OCI-LY7 (cell line): ENCODE results near the gene SIK2. TPM values are rescaled to one million over a fixed set of nuclear protein-coding genes. Genes with fewer than 3 reads are reported as not detected.

Experiments used
- BruUV-seq: library from RNA; stranded (reverse); fragments of 400-500 nt; replicated peaks from 2 replicates; lab custom pipeline; 2021; lab: Mats Ljungman, UMichigan
- CTCF ChIA-PET: fragments of 300-600 bp; sonication (Branson Sonifier 250); formaldehyde crosslinking; loops from one replicate; lab custom pipeline; 2022; ENCODE audit warnings: antibody characterized with exemption; ENCODE audit not compliant: unreplicated experiment; lab: Charles Lee
- POLR2A ChIA-PET: fragments of 300-600 bp; sonication (Branson Sonifier 250); formaldehyde crosslinking; loops from one replicate; lab custom pipeline; 2022; ENCODE audit warnings: antibody characterized with exemption; lab: Charles Lee
- DNase-seq: peaks from one replicate; pipeline ENCODE4 v3.0.0-alpha.2; 2015; ENCODE audit warnings: low spot score
- H2AFZ ChIP-seq: fragments of 200-600 bp; sonication (generic), shearing (Covaris generic); 2 replicates; pipeline ENCODE4 v1.6.1; 2014; ENCODE audit warnings: mild to moderate bottlenecking, antibody characterized with exemption, low read length, moderate library complexity
- H3K27ac ChIP-seq: fragments of 200-600 bp; sonication (generic); 2 replicates; pipeline ENCODE4 v1.5.1; 2014; ENCODE audit warnings: mixed run types, low read depth, mild to moderate bottlenecking, moderate library complexity, low read length, inconsistent platforms; ENCODE audit not compliant: poor library complexity, severe bottlenecking
- H3K36me3 ChIP-seq: fragments of 200-600 bp; sonication (generic); 2 replicates; pipeline ENCODE4 v1.6.1; 2014; ENCODE audit warnings: mild to moderate bottlenecking, antibody characterized with exemption, low read length, moderate library complexity, mixed read lengths; ENCODE audit not compliant: insufficient read depth
- H3K4me1 ChIP-seq: fragments of 200-600 bp; sonication (generic); 2 replicates; pipeline ENCODE4 v1.5.1; 2014; ENCODE audit warnings: mild to moderate bottlenecking, low read length; ENCODE audit not compliant: insufficient read depth, poor library complexity, severe bottlenecking
- H3K4me2 ChIP-seq: fragments of 200-600 bp; sonication (generic); 2 replicates; pipeline ENCODE4 v1.6.1; 2014; ENCODE audit warnings: mild to moderate bottlenecking, low read length
- H3K4me3 ChIP-seq: fragments of 200-600 bp; sonication (generic); 2 replicates; pipeline ENCODE4 v1.5.1; 2014; ENCODE audit warnings: mild to moderate bottlenecking, low read depth, low read length; ENCODE audit not compliant: poor library complexity, severe bottlenecking
- H3K79me2 ChIP-seq: fragments of 200-600 bp; sonication (generic); 2 replicates; pipeline ENCODE4 v1.6.1; 2016; ENCODE audit warnings: low read depth, mild to moderate bottlenecking, low read length, moderate library complexity, mixed read lengths; ENCODE audit not compliant: insufficient read depth
- H3K9me2 ChIP-seq: fragments of 200-600 bp; sonication (generic); 2 replicates; pipeline ENCODE4 v1.6.1; 2016; ENCODE audit warnings: mild to moderate bottlenecking, low read length, mixed read lengths; ENCODE audit not compliant: insufficient read depth
- H3K9me3 ChIP-seq: fragments of 200-600 bp; sonication (generic); 2 replicates; pipeline ENCODE4 v1.6.1; 2014; ENCODE audit warnings: mild to moderate bottlenecking, mixed run types, low read length, mixed read lengths
- H4K20me1 ChIP-seq: fragments of 200-600 bp; sonication (generic); 2 replicates; pipeline ENCODE4 v1.6.1; 2014; ENCODE audit warnings: mild to moderate bottlenecking, antibody characterized with exemption, low read length, moderate library complexity, mixed read lengths; ENCODE audit not compliant: insufficient read depth
- EZH2phosphoT487 ChIP-seq: fragments of 200-600 bp; sonication (generic); IDR thresholded peaks from 2 replicates; pipeline ENCODE4 v1.6.1; 2018; ENCODE audit warnings: low read depth, borderline replicate concordance, mild to moderate bottlenecking, mixed run types, antibody characterized with exemption, low read length, moderate library complexity, mixed read lengths
- intact Hi-C: fragments of 100-400 bp; cut with micrococcal nuclease; formaldehyde crosslinking; loops from one replicate; pipeline ENCODE4 v1.10.0; 2022; ENCODE audit not compliant: unreplicated experiment
- total RNA-seq, 2 experiments: library from RNA; depleted of rRNA in 1 of 2; stranded (reverse); fragments of >200 nt in 1 of 2; shearing (Covaris generic) in 1 of 2; gene quantifications; 2 replicates each; pipeline ENCODE4 v1.2.3, GENCODE V29; 2014 to 2022
- TF ChIP-seq, protein P1 (sequence below): fragments of 200-600 bp; sonication (generic); conservative IDR thresholded peaks from 2 replicates; pipeline ENCODE4 v1.5.1; 2014; ENCODE audit warnings: mild to moderate bottlenecking, antibody characterized with exemption, low read length, moderate library complexity, mixed read lengths

SIK2 gene
- total RNA-seq, 2 experiments from 2014 or later: 9.8 to 16.9 TPM

GRCh38 chr11:111735262-111736116 is 133.2 kb downstream of the SIK2 start:
- no peaks in the 10 kb centered on the region for H3K9me3 ChIP-seq
- no peak overlapping the region for H3K27ac ChIP-seq
- ChIA-PET POLR2A (no interaction called here), CTCF (no interaction called here)
- intact Hi-C loops: no loop called here
- no peaks in the 10 kb centered on the region for H4K20me1 ChIP-seq
- H3K36me3 ChIP-seq: peaks cover 19% of the 10 kb centered on the region
- H3K4me1 ChIP-seq: no peaks in the 10 kb centered on the region
- no peaks in the 10 kb centered on the region for H3K9me2 ChIP-seq
- H3K79me2 ChIP-seq: no peaks in the 10 kb centered on the region
- no peak for TF ChIP-seq EZH2phosphoT487
- TF ChIP-seq, protein P1, sequence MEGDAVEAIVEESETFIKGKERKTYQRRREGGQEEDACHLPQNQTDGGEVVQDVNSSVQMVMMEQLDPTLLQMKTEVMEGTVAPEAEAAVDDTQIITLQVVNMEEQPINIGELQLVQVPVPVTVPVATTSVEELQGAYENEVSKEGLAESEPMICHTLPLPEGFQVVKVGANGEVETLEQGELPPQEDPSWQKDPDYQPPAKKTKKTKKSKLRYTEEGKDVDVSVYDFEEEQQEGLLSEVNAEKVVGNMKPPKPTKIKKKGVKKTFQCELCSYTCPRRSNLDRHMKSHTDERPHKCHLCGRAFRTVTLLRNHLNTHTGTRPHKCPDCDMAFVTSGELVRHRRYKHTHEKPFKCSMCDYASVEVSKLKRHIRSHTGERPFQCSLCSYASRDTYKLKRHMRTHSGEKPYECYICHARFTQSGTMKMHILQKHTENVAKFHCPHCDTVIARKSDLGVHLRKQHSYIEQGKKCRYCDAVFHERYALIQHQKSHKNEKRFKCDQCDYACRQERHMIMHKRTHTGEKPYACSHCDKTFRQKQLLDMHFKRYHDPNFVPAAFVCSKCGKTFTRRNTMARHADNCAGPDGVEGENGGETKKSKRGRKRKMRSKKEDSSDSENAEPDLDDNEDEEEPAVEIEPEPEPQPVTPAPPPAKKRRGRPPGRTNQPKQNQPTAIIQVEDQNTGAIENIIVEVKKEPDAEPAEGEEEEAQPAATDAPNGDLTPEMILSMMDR: no peak
- no TSS peak for BruUV-seq
- no peak overlapping the region for H3K4me2 ChIP-seq
- no peak overlapping the region for H2AFZ ChIP-seq
- no peak overlapping the region for H3K4me3 ChIP-seq
- DNase-seq: no peak

DNA sequence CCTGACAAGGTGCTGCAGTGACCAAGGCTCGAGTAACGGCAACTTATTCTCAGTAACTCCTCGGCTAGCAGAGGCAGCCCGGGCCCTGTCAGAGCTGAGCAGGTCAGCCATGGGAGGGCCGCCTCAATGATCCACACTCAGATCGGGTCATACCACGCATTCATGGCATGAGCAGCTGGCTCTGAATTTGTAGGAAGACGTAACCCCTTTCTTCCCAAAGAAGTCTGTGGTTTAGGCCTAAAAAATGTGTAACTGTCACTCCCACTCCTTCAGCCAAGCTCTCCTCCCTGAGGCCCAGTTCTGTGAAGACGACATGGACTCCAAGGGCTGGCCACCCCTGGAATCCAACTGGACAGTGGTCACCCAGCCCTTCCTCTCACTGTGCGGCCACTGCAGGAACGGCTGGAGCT is 133.9 kb downstream of the SIK2 start:
- Histone ChIP-seq H3K9me2 (no peaks in the 10 kb centered on the region), H4K20me1 (no peaks in the 10 kb centered on the region), H2AFZ (no peak overlapping the region), H3K9me3 (no peaks in the 10 kb centered on the region), H3K4me2 (no peak overlapping the region), H3K79me2 (no peaks in the 10 kb centered on the region), H3K4me1 (no peaks in the 10 kb centered on the region), H3K27ac (no peak overlapping the region), H3K4me3 (no peak overlapping the region), H3K36me3 (peaks cover 25% of the 10 kb centered on the region)
- ChIA-PET CTCF (no interaction called here), POLR2A (no interaction called here)
- no TSS peak for BruUV-seq
- DNase-seq: no peak
- intact Hi-C loops: no loop called here
- TF ChIP-seq EZH2phosphoT487: no peak
- TF ChIP-seq, protein P1: no peak
